Measurements from ENCODE around the gene ALOXE3. TPM values are rescaled to one million over a fixed set of nuclear protein-coding genes. Genes with fewer than 3 reads are reported as not detected.
A peak's percentile ranks its signal among the peaks of the same experiment; 100 is the strongest.

The ALOXE3 gene
- total and polyA plus RNA-seq, 12 donors, result not detected

- peaks cover 6% of the 10 kb centered on the region for H3K27me3 ChIP-seq
These were observed 5.5 kb upstream of the ALOXE3 start, which contains the start of gene HES7 for GRCh38 chr17:8123695-8124349. Gene HES7 (minus strand): TSS chr17:8124106. CDS start chr17:8124084, 22 bp downstream.

GRCh38 chr17:8122924-8123694, 4.8 kb upstream of the ALOXE3 start:
- H3K9me3 ChIP-seq (replicated peaks in 1 of 3), result no peaks in the 10 kb centered on the region
- peaks cover 6% of the 10 kb centered on the region for H3K27me3 ChIP-seq
- DNase-seq, result peak in 1 of 7 donors; percentile 37
- no peak overlapping the region for H3K27ac ChIP-seq
- intact Hi-C loops (cut with DNase I), result loop anchor here in 1 of 2 donors (10.0 kb wide), 1 partner anchor 62 kb away; no protein-coding TSS in a partner anchor
- peak overlapping the region in 1 of 4 donors; percentile 52 for H3K4me3 ChIP-seq
- 0 to 1% (median 1%) methylated on average over 47 to 55 of the region's 55 CpGs for WGBS, 4 donors
- TF ChIP-seq, protein P1, sequence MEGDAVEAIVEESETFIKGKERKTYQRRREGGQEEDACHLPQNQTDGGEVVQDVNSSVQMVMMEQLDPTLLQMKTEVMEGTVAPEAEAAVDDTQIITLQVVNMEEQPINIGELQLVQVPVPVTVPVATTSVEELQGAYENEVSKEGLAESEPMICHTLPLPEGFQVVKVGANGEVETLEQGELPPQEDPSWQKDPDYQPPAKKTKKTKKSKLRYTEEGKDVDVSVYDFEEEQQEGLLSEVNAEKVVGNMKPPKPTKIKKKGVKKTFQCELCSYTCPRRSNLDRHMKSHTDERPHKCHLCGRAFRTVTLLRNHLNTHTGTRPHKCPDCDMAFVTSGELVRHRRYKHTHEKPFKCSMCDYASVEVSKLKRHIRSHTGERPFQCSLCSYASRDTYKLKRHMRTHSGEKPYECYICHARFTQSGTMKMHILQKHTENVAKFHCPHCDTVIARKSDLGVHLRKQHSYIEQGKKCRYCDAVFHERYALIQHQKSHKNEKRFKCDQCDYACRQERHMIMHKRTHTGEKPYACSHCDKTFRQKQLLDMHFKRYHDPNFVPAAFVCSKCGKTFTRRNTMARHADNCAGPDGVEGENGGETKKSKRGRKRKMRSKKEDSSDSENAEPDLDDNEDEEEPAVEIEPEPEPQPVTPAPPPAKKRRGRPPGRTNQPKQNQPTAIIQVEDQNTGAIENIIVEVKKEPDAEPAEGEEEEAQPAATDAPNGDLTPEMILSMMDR (IDR thresholded peaks at IDR 0.05), result no peak
- no peak for TF ChIP-seq POLR2A (IDR thresholded peaks at IDR 0.05)
- H3K36me3 ChIP-seq (replicated peaks in 1 of 2), result no peaks in the 10 kb centered on the region
- peaks cover 50 to 77% of the 10 kb centered on the region in 2 donors for H3K4me1 ChIP-seq (replicated peaks in 1 of 2)

More at GRCh38 chr17:8123695-8124349, 5.5 kb upstream of the ALOXE3 start, which contains the start of gene HES7:
- 1 to 3% (median 2%) methylated on average over 28 to 29 of the region's 29 CpGs for WGBS, 4 donors
- intact Hi-C loops (cut with DNase I), result loop anchor here in 1 of 2 donors (10.0 kb wide), 1 partner anchor 61 kb away; no protein-coding TSS in a partner anchor
- peak within 1 kb of the TSS in 1 of 4 donors; percentile 52 for H3K4me3 ChIP-seq
- no peak within 1 kb of the TSS for H3K27ac ChIP-seq
- H3K9me3 ChIP-seq (replicated peaks in 1 of 3), result no peaks in the 10 kb centered on the region
- peak in 1 of 7 donors; percentile 39 for DNase-seq
- H3K4me1 ChIP-seq (replicated peaks in 1 of 2), result peaks cover 44 to 71% of the 10 kb centered on the region in 2 donors
- no peak for TF ChIP-seq POLR2A (IDR thresholded peaks at IDR 0.05)
- no peaks in the 10 kb centered on the region for H3K36me3 ChIP-seq (replicated peaks in 1 of 2)

DNA sequence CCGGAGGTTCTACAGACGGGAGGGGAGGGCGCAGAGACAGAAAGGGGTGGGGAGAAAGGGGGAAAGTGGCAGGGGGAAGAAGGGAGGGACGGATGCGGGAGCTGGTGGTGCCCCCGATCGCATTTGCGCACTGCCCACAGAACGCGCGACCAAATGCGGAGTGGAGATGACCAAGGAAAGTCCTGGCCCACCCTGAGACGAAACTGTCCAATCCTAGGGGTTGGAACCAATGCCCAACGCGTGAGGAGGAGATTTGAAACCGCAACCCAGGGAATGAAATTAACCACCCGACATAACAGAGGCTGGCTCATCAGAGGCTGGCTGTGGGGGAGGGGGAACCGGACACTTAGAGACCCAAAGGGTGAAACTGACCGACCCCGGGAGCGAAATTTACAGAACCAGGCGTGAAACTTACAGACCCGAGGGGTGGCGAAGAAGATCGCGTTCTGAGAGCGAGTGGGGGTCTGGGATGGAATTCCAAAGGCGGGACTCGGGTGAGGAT, 4.2 kb upstream of the ALOXE3 start:
- Histone ChIP-seq H3K27me3 (peaks cover 6% of the 10 kb centered on the region), H3K36me3 (replicated peaks in 1 of 2) (no peaks in the 10 kb centered on the region), H3K4me3 (peak overlapping the region in 1 of 4 donors; percentile 52), H3K9me3 (replicated peaks in 1 of 3) (no peaks in the 10 kb centered on the region), H3K4me1 (replicated peaks in 1 of 2) (peaks cover 53 to 82% of the 10 kb centered on the region in 2 donors), H3K27ac (no peak overlapping the region)
- 1 to 2% (median 1%) methylated on average over 29 of the region's 29 CpGs for WGBS, 4 donors
- TF ChIP-seq, protein P1 (IDR thresholded peaks at IDR 0.05), result no peak
- no peak for TF ChIP-seq POLR2A (IDR thresholded peaks at IDR 0.05)
- peak in 1 of 7 donors; percentile 39 for DNase-seq
- intact Hi-C loops (cut with DNase I), result loop anchor here in 1 of 2 donors (10.0 kb wide), 1 partner anchor 62 kb away; no protein-coding TSS in a partner anchor

GRCh38 chr17:8121681-8122421, 3.5 kb upstream of the ALOXE3 start:
- DNase-seq, result peak in 3 of 7 donors; percentile 46 to 53 (median 51)
- Histone ChIP-seq H3K27ac (peak overlapping the region in 1 of 5 donors; percentile 49), H3K4me1 (replicated peaks in 1 of 2) (peaks cover 53 to 77% of the 10 kb centered on the region in 2 donors), H3K9me3 (replicated peaks in 1 of 3) (no peaks in the 10 kb centered on the region), H3K4me3 (peak overlapping the region in 1 of 4 donors; percentile 52), H3K36me3 (replicated peaks in 1 of 2) (no peaks in the 10 kb centered on the region), H3K27me3 (peaks cover 8% of the 10 kb centered on the region)
- no peak for TF ChIP-seq POLR2A (IDR thresholded peaks at IDR 0.05)
- TF ChIP-seq, protein P1 (IDR thresholded peaks at IDR 0.05), result peak in 2 of 6 experiments; percentile 39 to 40
- intact Hi-C loops (cut with DNase I), result loop anchor here in 1 of 2 donors (10.0 kb wide), 1 partner anchor 63 kb away; no protein-coding TSS in a partner anchor
- WGBS, 4 donors, result 0 to 2% (median 1%) methylated on average over 21 to 76 of the region's 76 CpGs
